Measurements from ENCODE around the gene IL17RE.

DNA sequence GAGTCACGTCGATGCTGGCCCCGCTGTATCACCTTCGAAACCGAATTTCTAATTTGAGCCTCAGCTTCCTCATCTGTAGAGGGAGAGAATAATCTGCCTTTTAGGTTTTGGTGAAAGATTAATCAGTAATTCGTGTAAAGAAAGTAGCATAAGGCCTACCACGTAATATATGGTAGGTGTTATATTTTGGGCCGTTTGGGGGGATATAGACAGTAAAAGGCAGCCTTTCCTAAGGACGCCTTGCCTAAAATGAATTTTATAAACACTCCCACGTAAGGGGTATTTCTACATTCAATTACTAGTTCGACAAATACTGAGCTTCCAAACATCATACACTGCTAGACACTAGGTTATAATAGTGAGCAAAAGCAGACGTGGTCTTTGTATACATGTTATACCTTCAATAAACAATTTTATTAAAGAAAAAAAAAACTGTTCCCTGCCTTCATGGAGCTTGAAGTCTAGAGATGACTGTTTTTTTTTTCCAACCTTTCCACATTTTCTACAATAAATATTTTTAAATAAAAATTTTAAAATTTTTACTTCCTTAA is 11.5 kb upstream of the IL17RE start:
- TF ChIP-seq CTCF (IDR thresholded peaks at IDR 0.05) (no peak), POLR2A (IDR thresholded peaks at IDR 0.05) (no peak)
